NCI-H446 treated with DMSO at 0.1 percent for 48 hours (cell line): ENCODE results near the gene DUOX1.
A peak's percentile ranks its signal among the peaks of the same experiment; 100 is the strongest.

Experiments
- DNase-seq: peaks from one replicate; lab custom pipeline; 2025; lab: John Stamatoyannopoulos, UW

DUOX1 gene

GRCh38 chr15:45143946-45144345 is 14.2 kb downstream of the DUOX1 start:
- DNase-seq, result no peak

GRCh38 chr15:45144775-45145174 is 15.0 kb downstream of the DUOX1 start:
- no peak for DNase-seq

- DNase-seq, result no peak
These were observed 16.6 kb downstream of the DUOX1 start for GRCh38 chr15:45146405-45146804.

- DNase-seq, result no peak
These were observed 17.8 kb downstream of the DUOX1 start for GRCh38 chr15:45147606-45148005.

- no peak for DNase-seq
These were observed 18.6 kb downstream of the DUOX1 start for GRCh38 chr15:45148076-45149059.

GRCh38 chr15:45149060-45149459 is 19.3 kb downstream of the DUOX1 start:
- DNase-seq, result no peak

GRCh38 chr15:45150481-45150880 is 20.7 kb downstream of the DUOX1 start:
- DNase-seq, result no peak

GRCh38 chr15:45150997-45151396 is 21.2 kb downstream of the DUOX1 start:
- DNase-seq, result no peak

- no peak for DNase-seq
These were observed 22.4 kb downstream of the DUOX1 start for GRCh38 chr15:45151998-45152828.

GRCh38 chr15:45155739-45156138 is 25.9 kb downstream of the DUOX1 start:
- no peak for DNase-seq

GRCh38 chr15:45156744-45157455 is 27.1 kb downstream of the DUOX1 start:
- DNase-seq, result no peak

- no peak for DNase-seq
These were observed 28.2 kb downstream of the DUOX1 start for GRCh38 chr15:45157974-45158373.

- no peak for DNase-seq
These were observed 31.9 kb downstream of the DUOX1 start for GRCh38 chr15:45161666-45162065.

GRCh38 chr15:45162771-45163507 is 33.1 kb downstream of the DUOX1 start:
- peak; percentile 51 for DNase-seq

GRCh38 chr15:45163508-45163856 is 33.7 kb downstream of the DUOX1 start:
- DNase-seq, result no peak

GRCh38 chr15:45164914-45165313 is 35.1 kb downstream of the DUOX1 start:
- no peak for DNase-seq

GRCh38 chr15:45165536-45165935 is 35.7 kb downstream of the DUOX1 start:
- no peak for DNase-seq

GRCh38 chr15:45166834-45167630 is 37.2 kb downstream of the DUOX1 start:
- DNase-seq, result peak; percentile 82

- no peak for DNase-seq
These were observed 37.9 kb downstream of the DUOX1 start for GRCh38 chr15:45167631-45168205.

GRCh38 chr15:45168286-45168685 is 38.5 kb downstream of the DUOX1 start:
- no peak for DNase-seq
